Muscle of arm (tissue), 12 donors: ENCODE measurements around the gene FRMPD1. TPM values are rescaled to one million over a fixed set of nuclear protein-coding genes. Genes with fewer than 3 reads are reported as not detected.
"Not testable (repeated sequence)": the region's sequence is repeated elsewhere in the genome, so short reads cannot be mapped to it uniquely, and the experiment has no call there.

Experiments
- DNase-seq: peaks from one replicate; pipeline ENCODE4 v3.0.0-alpha.2; 2013
- polyA plus RNA-seq, 12 donors: library from polyadenylated mRNA; unstranded; fragments of 120-200 nt; gene quantifications; one replicate each; pipeline ENCODE4 v1.2.1, GENCODE V29; 2013; ENCODE audit not compliant: insufficient read length in 12 of 12

Gene FRMPD1
- polyA plus RNA-seq, 12 donors: 4.7 to 18.8 (median 10.9) TPM; not detected in 1

DNA sequence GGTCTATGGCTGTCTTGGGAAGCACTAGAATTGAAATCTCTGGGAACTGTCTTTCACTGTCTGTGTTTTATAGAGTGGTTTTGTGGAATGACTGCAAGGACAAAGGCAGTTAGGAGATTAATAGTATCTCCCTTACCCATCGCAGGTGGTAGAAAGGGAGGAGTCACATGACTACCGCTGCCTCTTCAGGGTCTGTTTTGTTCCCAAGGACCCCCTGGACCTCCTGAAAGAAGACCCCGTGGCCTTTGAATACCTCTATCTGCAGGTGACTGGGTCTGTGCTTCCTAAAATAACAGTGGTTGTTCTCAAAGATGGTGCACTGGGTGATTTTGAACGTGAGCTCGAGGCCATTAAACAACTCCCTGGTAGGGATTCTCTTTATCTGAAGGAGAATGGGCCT is 80.1 kb downstream of the FRMPD1 start:
- no peak for DNase-seq

DNA sequence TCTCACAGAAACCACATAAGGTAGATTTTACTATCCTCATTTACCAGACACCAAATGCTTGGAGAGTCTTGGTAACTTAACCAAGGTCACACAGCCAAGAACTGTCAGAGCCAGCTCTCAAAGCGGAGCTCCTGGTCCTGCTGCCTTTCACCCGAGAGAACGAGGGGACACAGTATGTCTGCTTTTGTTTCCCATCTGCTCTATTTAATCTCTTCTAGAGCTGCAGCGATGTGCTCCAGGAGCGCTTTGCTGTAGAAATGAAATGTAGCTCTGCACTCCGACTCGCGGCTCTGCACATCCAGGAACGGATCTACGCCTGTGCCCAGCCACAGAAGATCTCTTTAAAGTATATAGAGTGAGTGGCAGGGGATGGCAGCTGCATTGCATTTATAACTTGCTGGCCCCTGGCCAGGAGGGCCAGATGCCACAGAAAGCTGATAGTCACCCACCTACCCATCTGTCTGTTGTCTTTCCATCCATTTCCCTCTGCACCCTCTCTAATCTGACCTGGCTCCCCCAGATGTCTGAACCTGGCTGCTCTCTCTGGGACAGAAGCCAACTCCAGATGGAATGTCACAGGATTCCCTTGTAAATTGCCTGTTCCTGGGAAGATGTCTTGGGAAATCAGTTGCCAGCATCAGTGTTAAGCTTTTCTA is 81.5 kb downstream of the FRMPD1 start:
- peak; percentile 18 for DNase-seq

DNA sequence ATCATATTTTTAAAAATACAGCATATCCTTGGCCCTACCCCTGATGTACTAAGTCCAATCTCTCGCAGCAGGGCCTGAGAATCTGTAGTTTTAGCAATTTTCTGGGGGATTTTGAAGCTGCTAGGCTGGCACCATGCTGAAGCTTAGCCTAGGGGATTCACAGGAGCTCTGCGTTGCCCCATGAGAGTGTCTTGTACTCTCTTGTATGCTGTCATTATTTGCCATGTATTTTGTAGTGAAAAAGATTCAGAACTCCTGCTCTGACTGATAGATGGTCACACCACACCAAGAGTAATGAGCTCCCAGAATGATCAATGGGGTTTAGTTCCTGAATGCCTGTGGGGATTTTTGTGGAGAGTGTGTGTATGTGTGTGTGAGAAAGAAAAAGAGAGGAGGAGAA is 82.2 kb downstream of the FRMPD1 start:
- DNase-seq: no peak

DNA sequence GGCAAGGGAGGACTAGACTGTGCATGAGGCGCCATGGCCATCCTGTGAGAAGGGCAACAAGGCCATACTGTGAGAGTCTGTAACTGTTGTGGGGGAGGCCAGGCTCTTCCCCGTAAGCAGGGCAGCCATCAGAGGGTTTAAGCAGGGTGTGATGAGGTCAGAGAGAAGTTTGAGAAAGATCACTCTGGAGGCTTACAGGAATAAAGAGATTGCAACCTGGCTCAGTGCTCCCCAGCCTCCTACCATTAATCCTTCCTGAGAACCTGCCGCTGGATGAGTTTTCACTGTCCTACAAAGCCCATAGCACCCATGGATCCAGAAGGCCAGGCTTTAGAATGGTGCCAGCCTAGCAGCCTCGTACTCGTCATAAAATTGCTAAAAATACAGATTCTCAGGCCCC is 88.5 kb downstream of the FRMPD1 start:
- no peak for DNase-seq

DNA sequence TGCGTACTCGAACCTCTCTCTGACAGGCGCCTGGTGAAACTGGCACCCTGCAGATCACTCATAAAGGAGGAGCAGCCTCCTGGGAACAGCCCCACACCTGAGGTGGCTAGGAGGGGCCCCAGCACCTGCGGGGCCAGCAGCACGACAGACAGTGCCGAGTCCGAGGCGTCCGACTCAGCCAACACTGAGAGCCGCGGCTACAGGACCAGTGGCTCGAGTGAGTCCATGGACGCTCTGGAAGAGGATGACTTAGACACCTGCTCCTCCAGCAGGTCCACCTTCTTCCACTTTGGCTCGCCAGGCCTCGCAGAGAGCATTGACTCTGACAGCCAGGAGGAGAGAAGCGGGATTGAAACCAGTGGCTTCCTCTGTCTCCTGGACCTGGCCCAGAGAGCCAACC is 89.4 kb downstream of the FRMPD1 start:
- DNase-seq: no peak

DNA sequence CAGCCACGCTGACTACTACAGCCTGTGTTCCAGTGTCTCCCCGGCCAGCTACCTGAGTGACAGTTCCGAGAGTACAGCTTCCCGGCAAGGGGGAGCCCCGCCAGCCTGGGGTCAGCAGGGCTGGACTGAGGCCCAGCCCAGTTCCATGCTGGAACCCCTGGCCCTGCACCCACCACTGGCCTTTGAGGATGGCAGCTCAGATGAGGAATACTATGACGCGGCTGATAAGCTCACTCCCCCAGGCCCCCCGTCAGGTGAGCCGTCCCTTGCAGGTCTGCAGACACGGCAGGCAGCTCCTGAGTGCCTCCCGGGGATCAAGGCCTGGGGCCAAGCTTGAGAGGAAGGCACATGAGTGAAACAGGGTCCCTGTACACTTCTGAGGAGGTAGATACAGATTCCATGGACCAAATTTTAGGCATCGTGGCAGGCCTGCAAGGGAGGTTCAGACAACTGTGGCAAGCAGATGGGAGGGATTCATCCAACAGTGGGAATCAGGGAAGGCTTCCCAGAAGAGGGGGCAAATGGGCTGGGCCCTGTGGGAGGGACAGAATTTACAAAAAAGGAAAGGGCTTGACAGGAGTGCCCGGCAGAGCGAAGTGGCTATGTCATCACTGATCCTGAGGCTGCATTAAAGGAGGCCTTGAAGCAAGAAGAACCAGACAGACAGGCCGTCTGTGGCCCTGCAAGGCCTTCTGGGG is 90.0 kb downstream of the FRMPD1 start:
- DNase-seq: no peak

DNA sequence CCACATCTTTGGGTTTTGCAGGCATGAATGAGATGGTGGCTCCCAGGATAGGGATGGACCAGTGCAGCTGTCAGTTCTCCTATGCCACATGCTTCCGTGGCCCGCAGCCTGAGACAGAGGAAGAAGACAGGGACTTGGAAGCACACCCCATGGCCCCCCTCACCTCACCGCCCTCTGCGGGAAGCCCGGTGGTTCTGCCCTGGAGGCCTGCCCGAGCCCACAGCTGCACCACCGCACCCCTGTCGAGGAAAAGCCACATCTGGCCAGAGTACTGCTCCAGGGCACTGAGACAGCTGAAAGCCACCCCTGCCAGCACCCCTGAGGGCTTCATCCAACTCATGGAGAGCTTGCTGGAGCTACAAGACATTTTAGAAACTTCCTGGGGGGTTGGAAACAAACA is 95.2 kb downstream of the FRMPD1 start:
- peak; percentile 19 for DNase-seq

DNA sequence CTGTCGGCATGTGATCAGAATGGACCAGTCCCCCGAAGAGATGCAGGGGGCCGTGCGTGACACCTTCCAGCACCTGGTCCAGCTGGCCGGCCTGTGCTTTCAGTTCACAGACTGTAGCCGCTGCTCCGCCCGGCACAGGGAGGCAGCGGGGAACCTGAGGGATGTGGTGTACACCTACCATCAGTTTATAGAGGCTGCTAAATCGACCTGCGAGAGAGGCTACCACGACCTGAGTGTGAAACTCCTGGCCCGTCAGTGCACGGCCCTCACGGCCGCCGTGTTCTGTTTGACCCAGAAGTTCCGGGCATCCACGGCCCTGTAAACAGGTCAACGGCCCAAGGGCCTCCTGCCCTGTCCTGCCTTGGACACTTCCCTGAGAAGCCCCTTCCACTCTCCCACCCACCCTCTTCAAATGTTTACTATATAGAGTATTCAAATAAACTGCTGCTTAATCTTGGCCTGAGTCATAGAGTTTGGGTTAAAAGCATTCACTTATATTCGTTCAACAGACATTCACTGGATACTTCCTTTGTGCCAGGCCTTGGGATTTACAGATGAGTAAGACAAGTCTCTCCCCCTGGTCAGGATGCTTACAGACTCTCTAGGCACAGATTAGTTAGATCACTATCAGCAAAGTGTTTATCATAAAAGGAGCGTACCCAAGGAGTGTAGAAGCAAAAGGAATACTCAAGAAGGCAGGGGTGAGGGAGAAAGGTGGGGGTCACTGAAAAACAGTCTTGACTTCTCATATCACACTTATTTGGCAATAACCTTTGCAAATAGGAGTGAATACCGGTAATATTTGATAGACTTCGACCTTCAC is 95.9 kb downstream of the FRMPD1 start:
- DNase-seq: no peak

DNA sequence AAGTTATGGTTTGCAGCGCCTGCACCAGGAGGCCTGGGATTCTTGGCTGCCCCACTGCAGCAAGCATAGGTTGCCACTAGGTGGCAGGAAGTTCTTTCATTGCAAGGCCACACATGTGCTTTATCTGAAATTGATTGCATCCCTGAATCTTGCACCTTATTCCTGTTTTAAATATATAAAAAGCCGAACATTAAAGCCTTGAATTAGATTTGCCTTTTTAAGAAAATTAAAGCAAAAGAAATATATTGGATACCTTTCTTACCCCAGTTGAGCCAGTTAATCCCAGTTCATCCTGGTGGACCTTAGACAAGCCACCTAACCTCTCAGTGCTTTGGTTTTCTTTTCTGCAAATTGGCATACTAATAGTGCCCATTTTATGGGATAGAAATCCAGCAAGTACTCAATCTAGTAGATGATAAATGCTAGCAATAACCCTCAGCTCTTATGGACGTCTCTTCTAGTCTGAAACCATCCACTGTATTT is 96.6 kb downstream of the FRMPD1 start:
- DNase-seq: peak; percentile 53

DNA sequence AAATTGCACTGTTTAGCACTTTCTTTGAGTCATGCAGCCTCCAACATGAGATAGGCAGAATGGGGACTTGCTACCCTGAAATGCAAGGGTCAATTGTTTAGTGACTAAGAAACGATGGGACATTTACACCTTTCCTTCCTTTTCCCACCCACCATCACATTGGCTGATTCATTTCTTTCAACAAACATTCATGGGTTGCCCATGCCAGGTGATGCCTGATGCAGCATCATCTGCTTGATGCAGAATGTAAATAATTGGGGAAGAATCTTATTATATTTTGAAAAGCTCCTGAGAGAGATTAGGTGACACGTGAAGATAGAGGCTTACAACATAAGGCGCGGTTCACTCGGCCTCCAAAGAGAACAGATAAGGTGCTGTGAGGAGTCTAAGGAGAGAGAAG is 98.4 kb downstream of the FRMPD1 start:
- no peak for DNase-seq

DNA sequence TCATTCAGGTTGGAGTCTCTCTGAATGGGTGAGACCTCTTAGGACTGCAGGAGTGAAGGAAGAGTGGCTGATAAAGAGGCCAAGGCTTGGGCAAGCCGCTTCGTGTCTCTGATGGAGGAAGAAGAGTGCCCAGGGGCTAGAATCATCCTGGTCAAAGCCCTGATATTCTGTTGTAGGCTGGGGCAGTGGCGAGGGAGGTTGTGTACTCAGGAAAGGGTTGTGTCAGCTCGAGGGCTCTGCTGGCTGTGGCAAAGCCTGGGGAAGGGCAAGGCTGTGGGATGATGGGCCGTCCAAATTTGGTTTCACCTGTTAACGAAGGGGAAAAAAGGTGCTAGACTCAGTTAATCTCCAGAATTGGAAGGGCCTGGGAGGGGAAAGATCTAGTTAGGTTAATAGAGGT is 100.4 kb downstream of the FRMPD1 start:
- no peak for DNase-seq

DNA sequence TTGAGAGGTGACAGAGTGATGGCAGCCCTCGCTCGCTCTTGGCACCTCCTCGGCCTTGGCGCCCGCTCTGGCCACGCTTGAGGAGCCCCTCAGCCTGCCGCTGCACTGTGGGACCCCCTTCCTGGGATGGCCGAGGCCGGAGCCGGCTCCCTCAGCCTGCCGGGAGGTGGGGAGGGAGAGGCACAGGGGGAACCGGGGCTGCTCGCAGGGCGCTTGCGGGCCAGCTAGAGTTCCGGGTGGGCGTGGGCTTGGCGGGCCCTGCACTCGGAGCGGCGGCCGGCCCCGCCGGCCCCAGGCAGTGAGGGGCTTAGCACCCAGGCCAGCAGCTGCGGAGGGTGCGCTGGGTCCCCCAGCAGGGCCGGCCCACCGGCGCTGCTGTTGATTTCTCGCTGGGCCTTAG is 101.0 kb downstream of the FRMPD1 start:
- DNase-seq: not testable (repeated sequence)

DNA sequence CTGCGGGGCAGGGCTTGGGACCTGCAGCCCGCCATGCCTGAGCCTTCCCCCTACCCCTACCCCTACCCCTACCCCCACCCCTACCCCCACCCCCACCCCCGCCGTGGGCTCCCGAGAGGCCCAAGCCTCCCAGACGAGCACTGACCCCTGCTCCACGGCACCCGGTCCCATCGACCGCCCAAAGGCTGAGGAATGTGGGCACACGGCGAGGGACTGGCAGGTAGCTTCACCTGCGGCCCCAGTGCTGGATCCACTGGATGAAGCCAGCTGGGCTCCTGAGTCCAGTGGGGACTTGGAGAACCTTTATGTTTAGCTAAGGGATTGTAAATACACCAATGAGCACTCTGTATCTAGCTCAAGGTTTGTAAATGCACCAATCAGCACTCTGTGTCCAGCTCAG is 101.4 kb downstream of the FRMPD1 start:
- not testable (repeated sequence) for DNase-seq

DNA sequence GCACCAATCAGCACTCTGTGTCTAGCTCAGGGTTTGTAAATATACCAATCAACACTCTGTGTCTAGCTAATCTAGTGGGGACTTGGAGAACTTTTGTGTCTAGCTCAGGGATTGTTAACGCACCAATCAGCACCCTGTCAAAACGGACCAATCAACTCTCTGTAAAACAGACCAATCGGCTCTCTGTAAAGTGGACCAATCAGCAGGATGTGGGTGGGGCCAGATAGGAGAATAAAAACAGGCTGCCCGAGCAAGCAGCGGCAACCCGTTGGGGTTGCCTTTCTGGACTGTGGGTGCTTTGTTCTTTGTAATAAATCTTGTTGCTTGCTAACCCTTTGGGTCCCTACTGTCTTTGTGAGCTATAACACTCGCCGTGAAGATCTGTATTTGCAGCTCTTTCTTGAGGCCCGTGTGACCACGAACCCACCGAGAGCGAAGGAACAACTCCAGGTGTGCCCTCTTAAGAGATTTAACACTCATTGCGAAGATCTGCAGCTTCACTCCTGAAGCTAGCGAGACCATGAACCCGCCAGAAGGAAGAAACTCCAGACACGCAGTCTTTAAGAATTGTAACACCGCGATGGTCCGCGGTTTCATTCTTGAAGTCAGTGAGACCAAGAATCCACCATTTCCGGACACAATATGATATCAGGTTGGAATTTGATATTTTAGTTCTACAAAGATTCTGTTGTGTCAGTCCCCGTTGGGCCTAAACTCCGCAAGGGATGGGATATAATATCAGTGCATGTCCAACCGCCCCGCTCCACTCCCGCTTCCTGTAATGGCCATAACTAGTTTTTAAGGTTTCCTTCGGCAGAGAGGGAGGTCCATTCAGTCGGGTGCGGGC is 102.1 kb downstream of the FRMPD1 start:
- no peak for DNase-seq

DNA sequence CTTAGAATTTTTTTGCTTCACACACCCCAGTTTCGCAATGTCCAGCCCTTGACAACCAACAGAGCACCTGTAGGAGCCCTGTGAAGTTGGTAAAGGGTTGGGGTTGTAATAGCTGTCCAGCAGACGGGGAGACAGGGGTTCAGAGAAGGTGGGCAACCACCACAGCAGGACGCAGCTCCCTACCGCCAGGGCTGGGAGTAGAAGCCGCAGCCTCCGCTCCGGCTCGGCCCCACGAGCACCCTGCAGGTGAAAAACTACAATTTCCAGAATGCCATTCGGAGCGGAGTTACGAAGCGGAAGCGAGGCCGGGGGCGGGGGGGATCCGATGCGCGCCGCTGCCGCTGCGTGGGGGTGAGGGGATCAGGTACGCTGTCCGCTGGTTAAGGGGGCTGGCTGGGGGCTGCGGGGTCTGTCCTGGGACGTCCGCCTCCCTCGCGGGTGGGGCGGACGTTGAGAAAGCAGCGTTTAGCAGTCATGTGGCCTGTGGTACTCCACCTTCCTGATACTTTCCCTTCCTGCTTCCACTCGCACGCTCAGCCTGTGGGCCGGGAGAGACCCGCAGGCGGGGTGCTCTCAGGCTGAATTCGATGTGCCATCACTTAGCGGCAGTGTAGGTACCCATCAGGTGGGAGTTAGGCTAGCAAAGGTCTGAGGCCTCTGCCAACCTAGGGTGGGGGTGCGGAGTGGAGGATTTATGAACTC is 102.9 kb downstream of the FRMPD1 start, which contains the start of gene TRMT10B:
Gene TRMT10B (plus strand): TSS at position 317 of the 702 bp plus-strand sequence. CDS start 8,127 bp downstream, outside the sequence.
- peak; percentile 77 for DNase-seq

DNA sequence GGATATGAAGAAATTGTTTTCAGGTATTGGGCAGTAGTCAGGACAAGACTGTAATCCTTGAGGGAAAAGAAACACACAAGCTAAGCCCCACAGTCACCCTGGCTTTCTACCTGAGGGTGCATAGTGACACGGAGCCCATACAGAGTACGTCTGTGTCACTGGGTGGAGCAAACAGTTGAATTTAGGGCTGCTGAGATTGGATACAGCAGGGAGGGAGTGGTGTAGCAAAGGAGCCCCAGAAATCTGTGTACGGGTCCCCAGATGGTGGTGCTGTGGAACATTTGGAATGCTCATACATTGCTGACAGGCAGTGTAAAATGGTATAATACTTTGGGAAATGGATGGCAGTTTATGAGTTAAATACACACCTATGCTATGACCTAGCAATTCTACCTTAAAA is 108.0 kb downstream of the FRMPD1 start:
- no peak for DNase-seq

DNA sequence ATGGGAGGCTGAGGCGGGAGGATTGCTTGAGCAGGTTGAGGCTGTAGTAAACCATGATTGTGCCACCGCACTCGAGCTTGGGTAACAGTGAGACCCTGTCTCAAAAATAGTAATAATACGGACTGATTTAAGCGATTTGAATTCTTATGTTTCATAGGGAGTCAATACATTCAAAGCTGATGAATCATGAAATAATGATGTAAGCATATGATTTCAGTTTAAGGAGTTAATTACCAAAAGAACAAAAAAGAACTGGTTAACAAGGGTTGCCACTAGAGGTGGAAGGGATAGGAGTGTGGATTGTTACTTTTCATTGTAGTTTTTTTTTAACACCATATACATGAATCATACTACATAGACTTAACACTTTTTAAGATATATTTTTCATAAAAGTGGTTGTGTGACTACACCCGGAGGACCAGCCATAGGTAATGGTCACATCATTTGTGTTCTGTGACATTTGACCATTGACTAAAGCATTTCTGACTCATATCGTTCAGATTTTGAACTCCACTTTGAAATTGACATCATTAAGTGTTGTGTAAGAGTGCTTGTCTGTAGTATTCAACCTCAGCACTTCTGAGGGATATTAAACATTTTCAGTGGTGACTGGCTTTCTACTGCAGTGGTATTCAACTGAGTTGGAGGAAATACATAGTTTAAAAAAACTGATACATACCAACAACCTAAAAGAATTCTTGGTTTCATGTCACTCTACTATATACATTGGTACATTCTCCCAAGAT is 109.8 kb downstream of the FRMPD1 start:
- DNase-seq: no peak

DNA sequence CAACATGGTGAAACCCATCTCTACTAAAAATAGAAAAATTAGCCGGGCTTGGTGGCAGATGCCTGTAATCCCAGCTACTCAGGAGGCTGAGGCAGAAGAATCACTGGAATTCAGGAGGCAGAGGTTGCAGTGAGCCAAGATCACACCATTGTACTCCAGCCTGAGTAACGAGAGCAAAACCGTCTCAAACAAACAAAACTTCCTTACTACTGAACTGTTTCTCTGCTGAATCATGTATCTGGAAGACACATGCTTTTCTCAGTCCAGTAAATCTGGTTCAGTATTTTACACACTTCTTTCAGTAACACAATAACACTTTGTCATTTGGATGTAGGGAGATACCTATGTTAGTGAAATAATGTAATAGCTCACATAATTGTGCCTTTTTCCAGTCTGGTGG is 110.8 kb downstream of the FRMPD1 start:
- DNase-seq: no peak

DNA sequence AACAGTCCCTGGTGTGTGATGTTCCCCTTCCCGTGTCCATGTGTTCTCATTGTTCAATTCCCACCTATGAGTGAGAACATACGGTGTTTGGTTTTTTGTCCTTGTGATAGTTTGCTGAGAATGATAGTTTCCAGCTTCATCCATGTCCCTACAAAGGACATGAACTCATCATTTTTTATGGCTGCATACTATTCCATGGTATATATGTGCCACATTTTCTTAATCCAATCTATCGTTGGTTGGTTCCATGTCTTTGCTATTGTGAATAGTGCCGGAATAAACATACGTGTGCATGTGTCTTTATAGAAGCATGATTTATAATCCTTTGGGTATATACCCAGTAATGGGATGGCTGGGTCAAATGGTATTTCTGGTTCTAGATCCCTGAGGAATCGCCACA is 114.5 kb downstream of the FRMPD1 start:
- DNase-seq: not testable (repeated sequence)

DNA sequence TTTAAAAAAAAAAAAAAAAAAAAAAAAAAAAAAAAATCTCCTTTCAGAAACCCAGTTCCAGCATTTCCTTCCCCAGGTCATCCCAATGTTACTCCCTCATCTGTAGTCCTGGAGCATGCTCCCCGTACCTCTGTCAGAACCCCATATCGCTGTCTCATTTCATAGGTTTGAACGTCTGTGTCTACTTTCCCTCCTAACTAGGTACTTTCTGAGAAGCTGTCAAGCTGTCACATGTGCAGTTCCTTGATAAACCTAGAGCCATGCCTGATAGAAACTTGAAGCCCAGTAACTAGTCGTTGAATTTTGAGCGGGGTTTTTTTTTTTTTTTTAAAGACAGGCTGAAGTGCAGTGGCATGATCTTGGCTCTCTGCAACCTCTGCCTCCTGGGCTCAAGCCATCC is 118.6 kb downstream of the FRMPD1 start:
- no peak for DNase-seq
